Transverse colon (tissue), 4 donors: ENCODE data around the gene TPSB2. TPM values are rescaled to one million over a fixed set of nuclear protein-coding genes. Genes with fewer than 3 reads are reported as not detected.
"Not testable (repeated sequence)": the region's sequence is repeated elsewhere in the genome, so short reads cannot be mapped to it uniquely, and the experiment has no call there.

Experiments
- DNase-seq: peaks from one replicate; pipeline ENCODE4 v3.0.0-alpha.2; 2019
- H3K27ac ChIP-seq, 4 donors: fragments of 200-600 bp; sonication (generic); 2 replicates each; pipeline ENCODE4 v1.5.1; 2016 to 2018; ENCODE audit warnings: inconsistent platforms in 4 of 4
- H3K27me3 ChIP-seq: fragments of 200-600 bp; sonication (generic); 2 replicates; pipeline ENCODE4 v1.5.1; 2017; ENCODE audit warnings: inconsistent platforms
- H3K36me3 ChIP-seq, 4 donors: fragments of 200-600 bp; sonication (generic); 2 replicates each; pipeline ENCODE4 v1.5.1; 2017 to 2019; ENCODE audit warnings: inconsistent platforms in 4 of 4
- H3K4me1 ChIP-seq, 4 donors: fragments of 200-600 bp; sonication (generic); 2 replicates each; pipeline ENCODE4 v1.5.1; 2017 to 2020; ENCODE audit warnings: inconsistent platforms in 4 of 4
- H3K4me3 ChIP-seq, 4 donors: fragments of 200-600 bp; sonication (generic); 1 replicate in 1 of 4; 2 replicates in 3 of 4; pipeline versions ENCODE4 v1.5.1 to v1.6.1; 2017 to 2019; ENCODE audit warnings: inconsistent platforms in 4 of 4
- H3K9me3 ChIP-seq, 2 donors: fragments of 200-600 bp; sonication (generic); 2 replicates each; pipeline ENCODE4 v1.5.1; 2017 to 2019; ENCODE audit warnings: inconsistent platforms in 2 of 2
- EP300 ChIP-seq: sonication (generic); formaldehyde crosslinking; IDR thresholded peaks from one replicate; pipeline ENCODE4 v1.6.1; 2017; ENCODE audit warnings: antibody characterized with exemption, low read depth
- POLR2A ChIP-seq: fragments of 450-650 bp; IDR thresholded peaks from one replicate; pipeline ENCODE4 v1.6.1; 2016; ENCODE audit warnings: antibody characterized with exemption, mild to moderate bottlenecking, moderate library complexity
- POLR2AphosphoS5 ChIP-seq, 3 donors: sonication (generic); formaldehyde crosslinking; IDR thresholded peaks; one replicate each; pipeline ENCODE4 v1.6.1; 2016; ENCODE audit warnings: antibody characterized with exemption in 3 of 3
- WGBS, 2 donors: methylation state at CpG; one replicate each; pipeline ENCODE4 v1.1.5; 2018; ENCODE audit warnings: low coverage in 1 of 2; 5-methylcytosine and 5-hydroxymethylcytosine counted together
- in situ Hi-C, 4 donors: fragments of 200-750 bp; cut with MboI; loops; one replicate each; pipeline versions ENCODE4 v1.15.0 to v1.15.1; 2017; ENCODE audit warnings: low sequenced_read_pairs in 3 of 4, low pct_ligation_motif_present in 1 of 4, low pct_unique_long_range_greater_than_20kb in 1 of 4
- intact Hi-C: fragments of 100-400 bp; cut with DNase I; formaldehyde crosslinking; loops from one replicate; pipeline ENCODE4 v1.15.1; 2023; ENCODE audit warnings: low total_unique reads
- total RNA-seq, 4 donors: library from RNA; depleted of rRNA; stranded (reverse); fragments of >200 nt; gene quantifications; one replicate each; pipeline ENCODE4 v1.1.0, GENCODE V29; 2016
- TF ChIP-seq, protein P1 (sequence below), 5 experiments: fragments of 200-600 bp in 3 of 5; fragments of 450-650 bp in 2 of 5; sonication (generic) in 3 of 5; IDR thresholded peaks; 1 replicate in 2 of 5; 2 replicates in 3 of 5; pipeline ENCODE4 v1.5.1; 2016 to 2017; ENCODE audit warnings: antibody characterized with exemption in 5 of 5, inconsistent platforms in 3 of 5, mild to moderate bottlenecking in 2 of 5, moderate library complexity in 1 of 5

TPSB2 gene
- total RNA-seq, 4 donors from 2014 or later = 12.5 to 35.2 (median 24.8) TPM

DNA sequence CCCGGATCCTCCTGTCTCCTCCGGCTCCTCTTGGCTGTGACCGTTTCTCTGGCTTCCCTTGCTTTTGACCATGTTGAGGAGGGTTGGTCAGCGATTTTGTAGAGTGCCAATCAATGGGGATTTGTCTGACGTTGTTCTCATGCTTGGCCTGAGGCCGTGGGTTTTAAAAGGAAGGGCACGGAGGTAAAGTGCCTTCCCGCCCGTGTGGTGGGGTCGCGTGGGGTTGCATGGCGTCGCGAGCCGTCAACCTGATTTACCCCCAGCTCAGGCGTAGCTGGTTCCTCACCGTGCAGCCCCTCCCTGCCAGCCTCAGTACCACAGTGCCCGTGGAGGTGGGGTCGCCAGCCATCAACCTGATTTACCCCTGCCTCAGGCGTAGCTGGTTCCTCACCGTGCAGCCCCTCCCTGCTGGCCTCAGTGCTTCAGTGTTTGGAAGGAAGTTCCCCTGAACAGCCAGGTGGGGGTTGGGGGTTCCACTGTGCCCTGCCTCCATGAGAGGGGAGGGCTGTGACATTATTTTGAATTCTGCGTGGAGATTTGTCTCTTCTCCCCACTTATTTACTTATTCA, 15.6 kb upstream of the TPSB2 start:
- Histone ChIP-seq H3K9me3 (no peaks in the 10 kb centered on the region), H3K36me3 (no peaks in the 10 kb centered on the region), H3K27ac (no peak overlapping the region), H3K4me1 (no peaks in the 10 kb centered on the region), H3K4me3 (no peak overlapping the region), H3K27me3 (peaks cover 29% of the 10 kb centered on the region)
- no peak for DNase-seq
- no peak for TF ChIP-seq POLR2AphosphoS5 (IDR thresholded peaks at IDR 0.05)
- no peak for TF ChIP-seq POLR2A
- TF ChIP-seq EP300 = no peak
- TF ChIP-seq, protein P1, sequence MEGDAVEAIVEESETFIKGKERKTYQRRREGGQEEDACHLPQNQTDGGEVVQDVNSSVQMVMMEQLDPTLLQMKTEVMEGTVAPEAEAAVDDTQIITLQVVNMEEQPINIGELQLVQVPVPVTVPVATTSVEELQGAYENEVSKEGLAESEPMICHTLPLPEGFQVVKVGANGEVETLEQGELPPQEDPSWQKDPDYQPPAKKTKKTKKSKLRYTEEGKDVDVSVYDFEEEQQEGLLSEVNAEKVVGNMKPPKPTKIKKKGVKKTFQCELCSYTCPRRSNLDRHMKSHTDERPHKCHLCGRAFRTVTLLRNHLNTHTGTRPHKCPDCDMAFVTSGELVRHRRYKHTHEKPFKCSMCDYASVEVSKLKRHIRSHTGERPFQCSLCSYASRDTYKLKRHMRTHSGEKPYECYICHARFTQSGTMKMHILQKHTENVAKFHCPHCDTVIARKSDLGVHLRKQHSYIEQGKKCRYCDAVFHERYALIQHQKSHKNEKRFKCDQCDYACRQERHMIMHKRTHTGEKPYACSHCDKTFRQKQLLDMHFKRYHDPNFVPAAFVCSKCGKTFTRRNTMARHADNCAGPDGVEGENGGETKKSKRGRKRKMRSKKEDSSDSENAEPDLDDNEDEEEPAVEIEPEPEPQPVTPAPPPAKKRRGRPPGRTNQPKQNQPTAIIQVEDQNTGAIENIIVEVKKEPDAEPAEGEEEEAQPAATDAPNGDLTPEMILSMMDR (IDR thresholded peaks at IDR 0.05) = no peak
- WGBS, 2 donors = 28 to 53% methylated on average over 5 to 22 of the region's 22 CpGs
- intact Hi-C loops (no loop called here), in situ Hi-C loops (no loop called here)

DNA sequence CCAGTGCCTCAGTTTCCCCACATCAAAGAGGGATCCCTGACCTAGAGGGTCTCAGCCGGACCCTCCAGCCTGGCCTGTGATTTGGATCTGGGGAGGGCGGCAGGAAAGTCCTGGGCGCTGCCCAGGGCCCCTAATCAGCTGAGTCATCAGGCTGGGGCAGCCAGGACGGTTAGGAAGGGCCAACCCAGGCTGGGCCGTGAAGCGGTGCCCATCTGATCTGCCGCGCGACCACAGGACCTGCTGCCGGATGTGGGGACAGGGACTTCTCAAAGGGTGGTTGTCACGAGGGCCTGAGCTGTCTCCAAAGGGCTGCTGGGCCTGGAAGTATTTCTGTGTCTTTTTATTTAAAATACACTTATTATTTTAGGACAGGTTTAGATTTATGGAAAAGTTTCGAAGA, 14.9 kb upstream of the TPSB2 start:
- Histone ChIP-seq H3K4me3 (no peak overlapping the region), H3K4me1 (no peaks in the 10 kb centered on the region), H3K9me3 (no peaks in the 10 kb centered on the region), H3K27ac (no peak overlapping the region), H3K27me3 (peaks cover 29% of the 10 kb centered on the region), H3K36me3 (no peaks in the 10 kb centered on the region)
- WGBS, 2 donors = 60% methylated on average over 11 of the region's 12 CpGs; no CpG with 5 or more reads in 1 of the 2 donors
- DNase-seq = no peak
- TF ChIP-seq POLR2AphosphoS5 (IDR thresholded peaks at IDR 0.05) (no peak), POLR2A (no peak), EP300 (no peak)
- TF ChIP-seq, protein P1 (IDR thresholded peaks at IDR 0.05) = no peak
- intact Hi-C loops (no loop called here), in situ Hi-C loops (no loop called here)

DNA sequence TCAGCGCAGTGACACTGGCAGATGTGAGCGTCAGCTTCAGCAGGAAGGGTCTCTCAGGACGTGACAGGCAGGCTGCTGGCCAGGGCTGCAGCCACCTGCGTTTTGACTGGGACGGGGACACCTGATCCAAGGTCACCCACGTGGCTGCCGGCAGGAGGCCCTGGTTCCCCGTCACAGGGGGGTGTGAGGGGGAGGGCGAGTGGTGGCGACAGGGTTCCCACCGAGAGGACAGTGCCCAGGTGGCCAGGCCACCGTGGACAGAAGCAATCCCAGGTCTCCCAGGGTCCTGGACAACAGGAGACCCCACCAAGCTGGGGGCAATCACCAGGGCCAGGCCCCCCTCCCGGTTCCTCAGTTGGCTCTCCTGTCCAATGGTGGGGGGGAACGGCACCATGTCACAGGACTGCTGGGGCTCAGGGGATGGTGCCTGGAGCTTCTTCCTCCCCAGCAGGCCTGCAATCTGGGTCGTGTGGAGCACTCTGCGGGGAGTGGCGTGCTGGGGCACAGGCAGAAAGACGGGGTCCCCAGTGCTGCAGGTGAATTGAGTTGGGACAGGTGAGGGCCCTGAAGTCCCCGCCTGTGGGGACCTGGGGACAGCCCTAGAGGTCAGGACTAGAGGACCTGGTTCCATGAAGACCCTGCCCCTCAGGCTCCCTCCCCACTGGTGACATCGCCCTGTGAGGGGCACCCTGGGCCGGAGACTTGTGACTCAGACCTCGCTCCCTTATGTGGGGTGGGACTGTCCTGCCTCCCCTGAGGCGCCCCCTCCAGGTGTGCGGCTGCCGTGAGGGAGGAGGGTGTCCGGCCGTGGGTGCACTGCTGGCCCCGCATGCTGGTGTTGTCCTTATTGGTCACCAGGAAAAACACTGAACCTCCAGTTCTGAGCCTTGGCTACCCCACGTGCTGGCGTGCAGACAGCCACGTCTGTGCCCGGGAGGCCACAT, 14.2 kb upstream of the TPSB2 start:
- intact Hi-C loops, in situ Hi-C loops, H3K4me3 ChIP-seq, H3K36me3 ChIP-seq, H3K27ac ChIP-seq, DNase-seq, H3K9me3 ChIP-seq, H3K4me1 ChIP-seq: not testable (repeated sequence)
- WGBS, 2 donors = 76 to 81% methylated on average over 4 to 6 of the region's 32 CpGs
- peaks cover 29% of the 10 kb centered on the region for H3K27me3 ChIP-seq

DNA sequence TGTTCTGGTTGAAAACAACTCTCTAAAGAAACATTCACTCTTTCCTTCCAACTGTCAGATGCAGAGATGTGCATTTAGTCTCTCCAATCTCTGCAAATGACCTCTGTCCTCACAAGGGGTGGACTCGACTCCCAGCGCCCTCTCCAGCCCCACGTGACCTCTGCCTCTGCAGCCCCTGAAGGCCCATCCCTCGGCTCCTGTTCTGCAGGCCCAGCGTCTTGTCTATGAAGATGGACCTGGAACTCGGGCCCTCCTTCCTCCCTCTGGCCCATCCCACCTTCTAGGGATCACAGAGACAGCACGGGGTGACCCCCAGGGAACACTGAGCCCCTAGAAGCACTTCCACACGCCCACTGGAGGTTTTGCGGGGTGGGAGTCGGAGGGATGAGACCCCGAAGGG, 13.4 kb upstream of the TPSB2 start:
- WGBS, 2 donors = 54% methylated on average over 6 of the region's 11 CpGs; no CpG with 5 or more reads in 1 of the 2 donors
- H3K36me3 ChIP-seq, H3K9me3 ChIP-seq, H3K4me1 ChIP-seq, DNase-seq, H3K27ac ChIP-seq, H3K4me3 ChIP-seq, in situ Hi-C loops, intact Hi-C loops: not testable (repeated sequence)
- peaks cover 29% of the 10 kb centered on the region for H3K27me3 ChIP-seq

DNA sequence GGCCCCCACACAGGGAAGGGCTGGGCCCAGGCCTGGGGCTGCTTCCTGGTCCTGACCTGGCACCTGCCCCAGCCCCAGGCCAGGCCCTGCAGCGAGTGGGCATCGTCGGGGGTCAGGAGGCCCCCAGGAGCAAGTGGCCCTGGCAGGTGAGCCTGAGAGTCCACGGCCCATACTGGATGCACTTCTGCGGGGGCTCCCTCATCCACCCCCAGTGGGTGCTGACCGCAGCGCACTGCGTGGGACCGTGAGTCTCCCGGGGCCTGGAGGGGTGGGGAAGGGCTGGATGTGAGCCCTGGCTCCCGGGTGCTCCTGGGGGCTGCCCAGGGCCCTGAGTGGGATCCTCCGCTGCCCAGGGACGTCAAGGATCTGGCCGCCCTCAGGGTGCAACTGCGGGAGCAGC, 11.1 kb upstream of the TPSB2 start:
- H3K27ac ChIP-seq, H3K9me3 ChIP-seq, DNase-seq, H3K4me1 ChIP-seq, H3K4me3 ChIP-seq, intact Hi-C loops, in situ Hi-C loops, H3K36me3 ChIP-seq: not testable (repeated sequence)
- peaks cover 19% of the 10 kb centered on the region for H3K27me3 ChIP-seq
- no CpG with 5 or more reads among the region's 15 CpGs for WGBS, 2 donors

DNA sequence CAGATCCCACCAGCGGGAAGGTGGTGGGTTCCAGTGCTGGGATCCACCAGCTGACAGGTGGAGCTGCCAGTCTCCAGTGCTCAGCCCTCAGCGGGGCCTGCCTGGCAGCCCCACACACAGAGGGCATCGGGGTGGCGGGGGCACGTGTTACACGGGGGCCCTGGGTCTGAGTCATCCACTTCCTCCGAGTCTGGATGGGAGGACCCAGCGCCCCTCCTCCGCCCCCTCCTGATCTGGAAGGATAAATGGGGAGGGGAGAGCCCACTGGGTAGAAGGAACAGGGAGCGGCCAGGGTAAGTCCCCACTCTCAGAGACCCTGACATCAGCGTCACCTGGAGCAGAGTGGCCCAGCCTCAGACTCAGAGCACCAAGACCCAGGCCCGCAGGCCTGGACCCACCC, 10.5 kb upstream of the TPSB2 start, which contains the start of gene TPSAB1:
TSS of gene TPSAB1 (plus strand) at position 270 of the 400 bp plus-strand sequence. CDS start 234 bp downstream, outside the sequence.
- H3K36me3 ChIP-seq, H3K9me3 ChIP-seq, intact Hi-C loops, in situ Hi-C loops, H3K27ac ChIP-seq, DNase-seq, H3K4me1 ChIP-seq, H3K4me3 ChIP-seq: not testable (repeated sequence)
- peaks cover 13% of the 10 kb centered on the region for H3K27me3 ChIP-seq
- 55% methylated on average over 7 of the region's 12 CpGs; no CpG with 5 or more reads in 1 of the 2 donors for WGBS, 2 donors

DNA sequence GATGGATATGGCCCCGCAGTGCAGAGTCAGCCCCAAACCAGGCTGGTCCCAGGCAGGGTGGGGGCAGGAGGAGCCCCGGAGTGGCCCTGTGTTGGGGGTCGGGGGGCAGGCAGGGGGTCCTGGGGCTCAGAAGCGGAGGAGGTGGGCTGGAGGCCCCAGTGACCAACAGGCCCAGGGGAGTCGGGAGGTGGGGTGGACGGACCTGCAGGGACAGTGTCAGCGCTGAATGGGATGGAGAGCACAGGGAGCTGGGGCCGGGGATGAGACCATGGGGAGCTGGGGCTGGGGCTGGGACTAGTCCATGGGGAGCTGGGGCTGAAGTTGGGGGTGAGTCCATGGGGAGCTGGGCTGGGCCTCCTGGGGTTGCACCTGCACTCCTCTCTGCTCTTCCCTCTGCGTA, 9.6 kb upstream of the TPSB2 start:
- H3K27me3 ChIP-seq, intact Hi-C loops, in situ Hi-C loops, H3K4me1 ChIP-seq, DNase-seq, H3K4me3 ChIP-seq, H3K9me3 ChIP-seq, H3K27ac ChIP-seq, H3K36me3 ChIP-seq: not testable (repeated sequence)
- WGBS, 2 donors = 72% methylated on average over 8 of the region's 9 CpGs; no CpG with 5 or more reads in 1 of the 2 donors

DNA sequence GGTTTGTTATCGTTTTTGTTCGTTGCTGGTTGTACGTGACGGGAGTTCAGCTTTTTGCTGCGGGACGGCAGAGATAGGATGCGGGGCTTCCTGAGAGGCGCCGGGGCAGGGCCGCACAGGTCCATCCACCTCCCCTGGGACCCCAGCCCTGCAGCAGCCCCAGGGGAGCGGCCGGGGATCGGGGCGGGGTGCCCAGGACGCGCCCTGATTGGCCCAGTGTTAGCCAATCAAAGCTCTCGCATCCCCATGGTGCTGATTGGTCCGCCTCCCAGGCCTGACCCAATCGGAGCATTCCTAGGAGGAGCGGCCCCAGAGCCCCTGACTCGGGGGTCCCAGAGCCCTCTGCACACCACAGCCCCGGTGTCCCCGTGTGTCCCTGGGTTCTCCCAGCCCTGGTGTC, 8.9 kb upstream of the TPSB2 start:
- in situ Hi-C loops, H3K4me3 ChIP-seq: not testable (repeated sequence)
- 74% methylated on average over 16 of the region's 23 CpGs; no CpG with 5 or more reads in 1 of the 2 donors for WGBS, 2 donors

More for the DNA sequence above, 8.9 kb upstream of the TPSB2 start:
- H3K27me3 ChIP-seq, H3K9me3 ChIP-seq, H3K27ac ChIP-seq, H3K4me1 ChIP-seq, H3K36me3 ChIP-seq, DNase-seq, intact Hi-C loops: not testable (repeated sequence)
